ENCODE measurements around the gene CORO6.
A peak's percentile ranks its signal among the peaks of the same experiment; 100 is the strongest.

CORO6 gene

DNA sequence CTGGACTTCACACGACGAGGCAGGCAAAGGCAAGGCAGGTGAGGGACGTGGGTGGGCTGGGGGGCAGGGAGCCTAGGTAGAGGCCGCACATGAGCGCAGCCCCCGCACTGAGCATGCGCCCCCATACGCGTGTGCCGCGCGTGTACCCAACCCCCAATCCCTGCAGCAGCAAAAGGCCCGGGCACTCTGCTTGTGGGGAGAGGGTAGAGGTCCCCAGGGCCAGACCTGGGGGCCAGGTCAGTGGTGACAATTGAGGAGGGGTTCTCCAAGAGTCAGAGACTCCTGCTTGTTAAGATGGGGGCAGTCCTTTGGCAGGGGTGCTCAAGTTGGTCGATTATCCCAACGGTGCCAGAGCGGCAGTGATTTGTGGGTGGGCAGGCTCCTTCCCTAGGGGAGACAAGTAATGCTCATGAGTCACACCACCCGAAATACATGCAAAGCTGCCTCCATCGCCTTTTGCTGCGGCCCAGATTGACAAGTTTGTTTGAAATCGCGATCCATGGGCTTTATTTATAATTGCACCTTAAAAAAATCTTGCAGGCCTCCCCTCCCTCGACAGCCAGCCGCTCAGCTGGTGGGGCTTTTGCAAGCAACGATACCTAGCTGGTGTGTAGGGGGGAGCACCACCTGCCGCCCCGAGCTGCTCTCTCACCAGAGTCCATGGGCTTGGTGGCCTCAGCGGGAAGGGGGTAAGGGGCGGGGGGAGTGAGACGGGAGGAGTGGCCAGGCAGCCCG is 32.1 kb downstream of the CORO6 start:
- DNase-seq = peak; percentile 76

DNA sequence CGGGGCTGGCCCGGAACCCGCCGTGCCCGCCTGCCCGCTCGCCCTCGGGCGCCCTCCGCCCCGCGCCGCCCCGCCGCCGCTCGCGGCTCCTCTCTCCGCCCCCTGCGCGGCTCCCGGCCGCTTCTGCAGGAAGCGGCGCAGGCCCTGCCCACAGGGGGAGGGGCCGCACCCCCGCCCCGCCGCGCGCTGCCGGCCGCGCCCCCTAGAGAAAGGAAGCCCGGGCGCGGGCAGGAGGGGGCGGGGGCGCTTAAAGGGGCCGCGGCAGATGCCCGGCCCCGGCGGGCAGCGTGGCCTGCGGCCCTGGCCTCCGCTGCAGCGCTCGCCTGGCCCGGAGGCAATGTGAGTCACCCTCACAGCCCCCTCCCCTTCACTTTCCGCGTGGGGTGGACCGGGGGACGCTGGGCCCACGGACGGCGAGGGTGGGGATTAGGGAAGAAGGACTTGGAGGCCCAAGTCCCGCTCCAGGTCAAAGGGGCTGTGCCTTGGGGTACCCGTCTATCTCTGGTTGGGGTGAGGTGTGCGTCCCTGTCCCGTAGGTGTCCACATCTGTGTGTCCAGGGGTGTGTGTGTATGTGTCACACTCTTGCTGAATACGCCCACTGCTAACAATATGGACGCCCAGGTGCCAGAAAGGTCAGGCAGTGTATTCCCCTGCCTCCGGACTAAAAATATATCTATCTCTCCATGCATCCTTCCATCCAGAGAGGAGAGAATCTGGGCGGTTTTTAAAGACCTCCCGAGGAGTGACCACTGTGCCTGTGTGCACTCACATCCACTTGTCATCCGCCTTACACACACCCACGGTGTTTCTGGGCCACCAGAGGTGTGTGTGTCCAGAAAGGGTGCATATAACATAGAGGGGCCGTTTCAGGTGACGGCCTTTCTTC is 32.9 kb downstream of the CORO6 start, which contains the start of gene GIT1:
Gene GIT1 (minus strand): TSS at position 125 of the 887 bp plus-strand sequence. CDS start 270 bp downstream, outside the sequence.
- DNase-seq = peak; percentile 91

DNA sequence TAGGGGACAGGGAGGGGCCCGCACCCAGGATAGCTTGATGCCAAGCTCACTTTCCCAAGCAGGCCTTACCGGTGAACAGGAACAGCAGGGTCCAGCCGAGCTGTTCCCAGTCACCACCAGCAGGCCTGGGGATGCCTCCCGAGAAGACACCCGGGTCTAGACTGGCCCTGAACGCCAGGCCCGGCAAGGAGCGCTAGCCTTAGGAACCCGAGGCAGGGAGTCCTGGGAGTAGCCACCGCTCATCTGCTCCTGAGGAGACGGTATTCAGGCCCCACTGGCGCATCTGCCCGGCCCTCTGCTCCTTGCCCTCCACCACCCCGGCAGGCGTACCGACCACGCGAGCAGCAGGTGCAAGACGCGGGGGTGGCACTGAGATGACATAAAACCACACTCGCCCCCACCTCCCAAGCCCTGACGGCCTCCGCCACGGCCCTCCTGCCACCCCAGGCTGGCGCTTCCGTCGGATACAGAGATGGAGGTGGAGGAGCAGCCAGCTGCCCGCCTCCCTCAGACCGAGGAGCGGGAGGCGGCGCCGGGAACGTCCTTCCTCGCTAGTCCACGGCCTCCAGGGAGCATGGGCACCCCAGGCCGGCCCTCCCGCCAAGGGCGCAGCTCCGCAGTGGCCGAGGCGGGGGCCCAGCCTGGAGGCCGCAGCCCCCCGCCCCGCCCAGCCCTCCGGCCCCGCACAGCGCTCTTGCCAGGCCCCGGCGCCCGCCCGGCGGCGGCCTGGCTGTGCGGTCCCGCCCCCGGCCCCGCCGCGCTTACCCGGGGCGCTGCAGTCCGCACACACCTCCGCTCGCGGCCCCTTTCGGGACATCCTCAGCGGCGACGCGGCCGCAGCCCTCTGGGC is 33.9 kb downstream of the CORO6 start:
- DNase-seq = peak; percentile 83

GRCh38 chr17:29588017-29588561 is 34.6 kb downstream of the CORO6 start:
- DNase-seq = no peak

DNA sequence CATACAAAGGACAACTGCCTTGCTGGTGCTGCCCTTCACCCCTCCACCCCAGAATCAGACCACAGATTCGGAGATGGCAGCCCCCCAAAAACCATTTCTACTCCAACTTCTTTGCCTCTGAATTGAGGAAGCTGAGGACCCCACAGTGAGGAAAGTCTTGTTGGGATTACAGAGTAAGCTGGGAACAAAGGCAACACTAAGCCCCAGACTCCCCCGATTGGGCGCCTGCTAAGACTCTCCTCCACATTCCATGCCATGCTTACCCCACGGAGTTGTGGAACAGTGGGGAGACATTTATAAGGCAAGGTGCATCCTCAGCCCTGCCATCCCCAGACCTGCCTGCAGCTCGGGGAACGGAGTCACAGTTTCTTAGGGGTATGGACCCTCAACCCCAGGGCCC is 35.1 kb downstream of the CORO6 start:
- DNase-seq = no peak

DNA sequence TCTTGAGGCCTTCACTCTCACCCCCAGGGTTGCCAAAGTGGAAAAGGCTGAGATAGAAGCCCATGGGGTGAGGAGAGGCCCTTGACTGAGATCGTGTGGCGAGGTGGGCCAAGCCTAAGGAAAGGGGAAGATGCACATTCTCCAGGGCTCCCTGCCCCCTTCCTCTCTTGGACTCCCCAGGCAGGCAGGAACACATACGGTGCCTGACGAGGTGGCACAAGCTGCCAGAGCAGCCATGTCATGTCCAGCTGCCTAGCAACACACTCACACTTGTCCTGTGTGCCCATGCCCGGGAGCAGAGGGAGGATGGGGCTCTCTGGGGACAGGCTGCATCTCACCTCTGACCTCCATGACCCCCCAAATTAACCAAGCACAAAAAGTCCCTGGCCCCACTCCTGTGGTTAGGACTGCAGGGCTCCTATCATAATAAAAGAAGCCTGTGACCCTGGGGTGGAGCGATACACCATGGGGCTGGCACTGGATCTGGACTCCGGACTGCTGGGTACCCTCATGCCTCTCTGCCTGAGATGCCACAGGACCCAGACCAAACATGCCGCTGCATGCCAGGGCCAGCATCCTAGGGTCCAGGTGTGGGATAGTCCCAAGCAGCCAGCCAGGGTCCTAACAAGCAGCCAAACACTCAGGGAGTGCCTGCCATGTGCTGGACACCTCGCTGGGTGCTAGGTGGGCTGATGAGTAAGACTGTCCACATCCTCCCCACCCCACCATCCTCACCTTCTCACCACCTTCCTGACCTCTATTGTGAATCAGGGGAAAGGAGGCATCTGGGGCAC is 35.8 kb downstream of the CORO6 start:
- no peak for DNase-seq

DNA sequence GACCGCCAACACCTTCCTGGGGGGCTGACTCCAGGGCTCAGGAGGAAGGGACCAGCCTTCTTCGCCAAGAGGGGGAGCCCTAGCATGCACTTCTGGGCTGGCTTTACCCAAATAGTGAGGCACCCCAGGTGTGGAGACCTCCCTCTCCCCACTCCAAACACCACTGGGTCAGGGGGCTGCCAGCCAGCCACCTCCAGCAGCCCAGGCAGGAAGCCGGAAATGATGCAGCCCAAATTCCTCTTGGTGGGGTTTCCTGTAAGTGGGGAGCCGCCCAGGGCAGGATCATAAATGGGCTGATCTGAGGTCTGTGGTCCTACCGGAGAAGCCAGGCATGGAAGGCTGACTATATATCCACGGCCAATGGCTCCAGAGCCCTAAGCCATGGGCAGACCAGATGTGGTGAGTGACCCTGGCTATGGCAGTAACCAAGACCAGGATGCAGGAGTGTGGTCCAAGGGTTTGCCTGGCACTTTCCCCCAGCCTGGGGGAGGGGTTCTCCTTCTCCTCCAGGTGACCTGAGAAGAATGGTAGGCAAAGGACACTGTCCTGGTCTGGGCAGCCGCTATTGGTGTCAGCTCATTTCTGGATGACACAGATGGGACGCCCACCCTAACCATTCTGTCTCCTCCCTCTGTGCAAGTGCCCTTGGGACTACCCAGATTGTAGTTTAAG is 37.5 kb downstream of the CORO6 start:
- DNase-seq = no peak

DNA sequence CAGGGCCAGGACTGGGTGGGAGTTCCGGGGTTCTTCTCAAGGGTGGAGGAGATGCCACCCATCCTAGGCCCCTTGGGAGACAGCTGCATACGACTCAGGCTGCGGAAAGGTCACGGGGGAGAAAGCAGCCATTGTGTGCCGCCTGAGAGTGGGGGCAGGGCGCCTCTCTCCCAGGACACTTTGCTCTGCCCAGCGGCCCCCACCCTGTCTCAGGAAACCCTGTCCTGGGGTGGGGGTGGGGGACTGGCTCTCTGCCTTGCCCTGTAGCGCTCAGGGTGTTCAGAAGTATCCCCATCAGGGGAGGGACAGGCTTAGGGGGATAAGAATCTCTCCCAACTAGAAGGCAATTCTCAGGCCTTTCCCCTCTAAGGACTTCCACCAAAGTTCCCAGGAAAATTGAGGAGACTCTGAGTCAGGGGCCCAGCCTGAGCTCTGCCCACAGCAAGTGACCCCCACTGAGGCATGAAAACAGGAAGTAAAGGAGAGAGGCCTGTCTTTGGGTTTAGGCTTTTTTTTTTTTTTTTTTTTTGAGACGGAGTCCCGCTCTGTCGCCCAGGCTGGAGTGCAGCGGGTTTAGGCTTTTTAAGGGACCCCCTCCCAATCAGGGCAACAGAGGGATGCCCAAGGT is 38.1 kb downstream of the CORO6 start:
- DNase-seq = no peak

DNA sequence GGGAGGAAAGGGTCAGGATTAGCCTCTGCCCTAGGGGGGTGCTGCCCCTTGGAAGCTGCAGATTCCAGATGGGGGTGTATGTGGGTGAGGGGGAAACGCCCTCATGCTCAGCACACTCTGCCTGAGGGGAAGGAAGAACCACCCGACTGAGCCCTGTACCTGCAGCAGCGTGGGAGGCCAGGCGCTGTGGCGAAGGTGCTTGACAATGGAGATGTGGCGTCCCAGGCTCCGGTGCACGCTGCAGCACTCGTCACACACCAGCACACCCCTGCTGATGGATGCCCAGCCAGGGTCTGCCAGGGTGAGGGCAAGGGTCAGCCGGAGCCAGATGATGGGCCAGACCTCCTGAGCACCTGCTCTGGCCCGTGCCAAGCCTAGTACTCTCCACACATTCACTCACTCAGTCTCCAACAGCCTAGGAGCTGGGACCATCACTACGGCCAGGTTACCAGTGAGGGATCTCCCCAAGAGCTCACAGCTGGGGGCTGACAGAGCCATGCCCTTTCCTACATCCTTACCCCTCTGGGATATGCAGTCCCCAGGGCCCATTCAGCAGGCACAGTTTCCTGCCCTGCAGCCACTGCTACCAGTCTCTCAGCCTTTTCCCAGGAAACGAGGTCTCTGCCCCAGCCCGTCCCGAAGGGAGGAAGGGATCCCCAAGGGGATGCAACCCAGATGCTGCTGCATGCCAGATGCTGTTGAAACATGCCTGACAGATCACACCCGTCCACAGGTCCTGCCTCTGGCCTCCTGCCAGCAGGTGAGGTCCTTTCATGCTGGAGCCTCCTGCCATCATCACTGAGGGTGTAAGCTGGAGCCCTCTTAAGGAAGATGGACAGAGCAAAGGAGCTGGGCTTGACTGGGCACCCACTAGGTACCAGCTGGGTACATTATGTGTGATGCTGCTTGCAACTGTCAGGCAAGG is 39.1 kb downstream of the CORO6 start:
- no peak for DNase-seq

- no peak for DNase-seq
Observed at GRCh38 chr17:29582772-29583171, 39.9 kb downstream of the CORO6 start.

DNA sequence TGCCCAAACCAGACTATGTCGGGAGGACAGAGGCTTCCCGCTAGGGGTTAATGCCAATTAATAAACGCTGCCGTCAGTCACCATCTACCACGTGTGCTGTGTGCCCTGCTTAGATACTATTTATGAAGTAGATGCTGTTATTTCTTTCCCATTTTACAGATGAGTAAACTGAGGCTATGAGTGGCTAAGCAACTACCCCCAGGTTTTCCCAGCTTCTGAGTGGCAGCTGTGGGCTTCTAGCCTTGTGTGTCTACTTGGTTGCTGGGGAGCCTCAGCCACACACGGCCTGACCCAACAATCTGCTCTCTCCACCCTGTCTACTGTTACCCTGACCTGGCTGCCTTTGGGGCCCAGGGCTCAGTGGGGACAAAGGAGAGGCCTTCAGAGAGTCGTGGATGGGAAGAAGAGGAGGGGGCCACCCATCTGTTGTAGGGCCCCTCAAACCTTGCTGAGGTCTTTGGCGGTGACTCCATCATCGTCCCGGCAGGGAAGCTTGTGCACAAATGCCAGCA is 40.4 kb downstream of the CORO6 start:
- DNase-seq = no peak

GRCh38 chr17:29581583-29582253 is 41.0 kb downstream of the CORO6 start:
- DNase-seq = no peak

- peak; percentile 94 for DNase-seq
Observed at GRCh38 chr17:29579866-29580771, 42.6 kb downstream of the CORO6 start.

DNA sequence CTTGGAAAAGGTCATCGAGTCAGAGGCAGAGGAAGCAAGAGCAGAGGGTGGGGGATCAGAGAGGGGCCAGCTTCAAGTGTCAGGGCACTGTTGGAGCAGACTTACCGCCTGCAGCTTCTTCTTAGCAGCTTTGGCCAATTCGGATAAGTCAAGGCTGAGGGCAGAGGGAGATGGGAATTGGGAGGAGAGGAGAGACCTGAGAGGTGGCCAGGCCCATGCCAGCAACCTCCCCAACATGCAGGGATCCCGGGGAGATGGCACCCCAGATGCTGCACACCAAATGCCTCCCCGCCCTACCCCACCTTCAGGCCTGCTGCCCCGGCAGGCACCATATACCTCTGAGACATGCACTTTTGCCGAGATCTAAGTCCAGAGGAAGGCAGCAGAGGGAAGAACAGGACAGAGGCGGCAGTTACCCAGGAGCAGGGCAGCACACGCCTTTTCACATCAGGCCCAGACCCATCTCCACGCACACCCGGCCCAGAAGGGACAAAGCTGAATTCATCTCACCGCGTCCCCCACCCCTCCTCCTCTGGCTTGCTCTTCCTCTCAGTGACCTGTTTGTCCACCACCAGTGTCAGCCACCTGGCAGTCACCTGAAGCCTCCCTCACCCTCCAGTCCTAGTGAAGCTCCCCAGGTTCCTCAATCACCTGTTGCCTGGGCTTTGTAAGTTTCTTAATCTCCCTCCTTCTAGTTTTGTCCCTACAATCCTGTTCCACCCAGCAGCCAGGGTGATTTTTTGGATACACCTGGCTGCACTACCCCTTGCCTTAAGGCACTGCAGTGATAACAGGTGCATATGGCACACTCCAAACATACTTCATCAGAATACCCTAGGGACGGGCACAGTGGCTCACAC is 43.9 kb downstream of the CORO6 start:
- DNase-seq = no peak

DNA sequence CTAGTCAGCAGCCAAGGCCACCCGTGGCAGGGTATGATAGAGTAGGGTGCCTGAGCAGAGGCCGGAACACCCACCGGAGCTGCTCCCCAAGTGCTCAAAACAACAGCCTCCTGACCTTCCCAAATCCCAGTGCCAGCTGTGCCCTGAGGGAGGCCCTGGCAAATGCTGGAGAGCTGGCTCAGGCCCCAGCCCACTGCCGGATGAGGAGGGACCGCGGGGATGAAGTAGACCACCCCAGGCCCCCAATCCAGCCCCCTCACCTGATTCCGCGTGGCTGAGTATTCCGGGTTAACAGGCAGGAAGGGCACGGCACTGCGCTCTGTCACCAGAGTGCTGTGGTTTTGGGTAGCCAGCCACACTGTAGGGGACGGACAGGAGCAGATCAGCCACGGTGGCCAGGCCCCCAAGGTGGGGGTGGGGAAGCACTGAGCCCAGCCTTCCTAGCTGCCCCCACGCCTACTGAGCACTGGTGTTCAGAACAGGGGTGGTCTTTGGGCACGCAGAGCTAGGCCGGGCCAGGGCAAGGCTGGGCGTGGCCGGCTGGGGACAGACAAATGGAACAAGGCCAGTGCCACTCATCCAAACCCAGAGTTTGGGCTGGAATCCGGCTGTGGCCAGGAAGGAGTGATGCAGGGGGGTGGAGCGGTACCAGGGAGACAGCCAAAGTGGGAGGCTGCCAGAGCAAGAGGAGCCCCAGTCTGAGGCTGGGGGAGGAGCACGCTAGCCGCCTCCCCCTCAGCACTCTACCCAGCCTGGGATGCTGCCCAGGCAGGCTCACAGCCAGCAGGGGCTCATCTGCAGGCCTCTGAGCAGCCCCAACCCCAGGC is 45.1 kb downstream of the CORO6 start:
- no peak for DNase-seq

DNA sequence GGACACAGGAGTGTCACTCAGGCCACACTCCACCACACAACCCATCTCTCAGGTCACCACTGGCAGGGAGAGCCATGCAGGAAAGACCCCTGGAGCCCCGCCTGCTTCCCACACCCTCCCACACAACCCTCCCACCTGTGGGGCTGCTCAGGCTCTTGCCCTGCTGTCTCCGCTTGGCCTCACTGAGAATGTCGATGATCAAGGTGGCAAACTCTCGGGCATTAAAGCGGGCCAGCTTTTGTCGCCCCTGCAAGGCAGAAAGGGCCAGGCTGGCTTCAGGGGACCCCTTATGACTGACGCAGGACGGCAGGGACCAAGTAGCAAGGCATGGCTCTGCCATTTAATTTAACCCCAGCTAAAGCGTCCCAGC is 45.7 kb downstream of the CORO6 start:
- no peak for DNase-seq
